ENCODE results near the gene MTCL1.

- TF ChIP-seq CTCF (IDR thresholded peaks at IDR 0.05; ENCODE audit: borderline replicate concordance, extremely low read depth, low read length, poor library complexity, severe bottlenecking) (no peak), EZH2 (IDR thresholded peaks at IDR 0.05; ENCODE audit: borderline replicate concordance, low read depth, low read length, severe bottlenecking) (no peak)
Observed at GRCh38 chr18:8706791-8707555, 1.6 kb downstream of the MTCL1 start.
